IPS DF 6.9 (cell line): ENCODE data around the gene TFG.

Experiments
- DNase-seq: peaks from one replicate; pipeline ENCODE4 v3.0.0-alpha.2; 2013; ENCODE audit warnings: low read depth, low spot score
- H3K27ac ChIP-seq: one replicate; pipeline ENCODE4 v1.5.1; 2013; ENCODE audit warnings: low read length, control low read depth
- H3K27me3 ChIP-seq: 2 replicates; pipeline ENCODE4 v1.6.1; 2013; ENCODE audit warnings: mild to moderate bottlenecking, low read length; ENCODE audit not compliant: control insufficient read depth, insufficient read depth
- H3K36me3 ChIP-seq: 2 replicates; pipeline ENCODE4 v1.6.1; 2013; ENCODE audit warnings: low read length; ENCODE audit not compliant: control insufficient read depth, insufficient read depth
- H3K4me1 ChIP-seq: 2 replicates; pipeline ENCODE4 v1.6.1; 2013; ENCODE audit warnings: low read length; ENCODE audit not compliant: control insufficient read depth, insufficient read depth
- H3K4me3 ChIP-seq: 2 replicates; pipeline ENCODE4 v1.5.1; 2013; ENCODE audit warnings: mild to moderate bottlenecking, low read length
- H3K9me3 ChIP-seq: 2 replicates; pipeline ENCODE4 v1.6.1; 2013; ENCODE audit warnings: low read length, inconsistent platforms; ENCODE audit not compliant: control insufficient read depth, insufficient read depth
- WGBS: extraction: QIAGEN DNeasy Blood & Tissue Kit; methylation state at CpG from one replicate; pipeline ENCODE4 v1.1.7; 2013; ENCODE audit warnings: mixed read lengths, missing lambda C conversion rate; ENCODE audit not compliant: insufficient read length, insufficient coverage; 5-methylcytosine and 5-hydroxymethylcytosine counted together

The TFG gene

DNA sequence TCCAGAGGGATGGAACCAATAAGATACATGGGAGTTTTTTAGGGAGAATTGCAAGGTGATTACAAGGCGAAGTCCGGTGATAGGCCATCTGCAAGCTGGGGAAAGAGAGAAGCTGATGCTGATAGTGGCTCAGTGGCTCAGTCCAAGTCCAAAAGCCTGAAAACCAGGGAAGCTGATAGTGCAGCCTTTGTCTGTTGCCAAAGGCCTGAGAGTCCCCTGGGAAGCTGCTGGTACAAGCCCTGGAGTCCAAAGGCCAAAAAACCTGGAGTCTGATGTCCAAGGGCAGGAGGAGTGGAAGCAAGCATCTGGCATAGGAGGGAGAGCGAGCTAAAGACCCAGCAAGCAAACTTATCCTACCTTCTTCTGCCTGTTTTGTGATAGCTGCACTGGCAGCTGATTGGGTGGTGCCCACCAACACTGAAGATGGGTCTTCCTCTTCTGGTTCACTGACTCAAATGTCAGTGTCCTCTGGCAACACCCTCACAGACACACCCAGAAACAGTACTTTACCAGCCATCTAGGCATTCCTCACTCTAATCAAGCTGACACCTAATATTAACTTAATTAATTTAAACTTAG, 16.7 kb downstream of the TFG start:
- Histone ChIP-seq H3K27me3 (no peaks in the 10 kb centered on the region), H3K4me3 (no peak overlapping the region), H3K36me3 (peaks cover 7% of the 10 kb centered on the region; the same call in 1 of the 2 replicates), H3K27ac (no peak overlapping the region), H3K4me1 (no peaks in the 10 kb centered on the region; the same call in 1 of the 2 replicates), H3K9me3 (no peaks in the 10 kb centered on the region)
- DNase-seq = no peak
- no CpG with 5 or more reads among the region's 3 CpGs for WGBS

DNA sequence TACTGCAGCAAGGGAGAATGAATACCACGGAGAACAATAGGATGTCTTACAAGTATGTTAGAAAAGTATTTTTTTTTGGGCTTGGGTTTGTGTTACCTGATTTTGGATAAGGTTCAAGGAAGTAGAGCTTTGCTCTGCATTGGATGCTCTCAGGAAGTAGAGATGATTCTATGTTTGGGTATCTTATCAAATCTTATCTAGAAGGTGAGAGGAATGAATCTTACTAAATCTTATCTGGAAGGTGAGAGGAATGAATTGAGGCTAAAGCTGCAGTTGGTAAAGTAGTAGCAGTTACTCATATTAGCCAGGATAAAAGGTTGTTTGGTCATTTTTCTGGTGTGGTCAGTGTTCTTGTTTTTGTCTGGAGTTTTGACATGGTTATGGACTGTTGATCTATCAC, 17.4 kb downstream of the TFG start:
- no CpG with 5 or more reads among the region's 1 CpG for whole genome bisulfite sequencing
- H3K27me3 ChIP-seq = no peaks in the 10 kb centered on the region
- H3K27ac ChIP-seq = no peak overlapping the region
- H3K4me1 ChIP-seq = no peaks in the 10 kb centered on the region; the same call in 1 of the 2 replicates
- no peaks in the 10 kb centered on the region for H3K9me3 ChIP-seq
- no peak for DNase-seq
- peaks cover 4% of the 10 kb centered on the region; the same call in 1 of the 2 replicates for H3K36me3 ChIP-seq
- no peak overlapping the region for H3K4me3 ChIP-seq

DNA sequence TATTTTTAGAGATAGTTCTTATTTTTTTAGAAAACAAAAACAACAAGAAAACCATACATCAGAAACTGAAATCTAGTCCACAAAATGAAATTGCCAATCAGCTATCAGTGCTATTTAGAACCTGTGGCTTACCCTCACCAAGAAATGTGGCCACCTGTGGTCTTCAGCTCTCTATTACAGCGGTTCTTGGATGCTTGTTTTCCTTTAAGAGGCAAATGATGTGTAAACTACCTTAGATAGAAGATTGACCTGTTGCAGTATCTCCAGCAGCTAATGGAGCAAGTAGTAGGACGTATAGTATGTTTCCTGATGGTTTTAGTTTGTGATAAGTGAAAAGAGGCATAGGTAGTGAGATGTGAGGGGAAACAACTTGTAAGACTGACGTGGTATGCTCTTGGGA, 21.2 kb downstream of the TFG start:
- Histone ChIP-seq H3K36me3 (peaks cover 2% of the 10 kb centered on the region; the same call in 1 of the 2 replicates), H3K4me1 (no peaks in the 10 kb centered on the region), H3K27me3 (no peaks in the 10 kb centered on the region), H3K27ac (no peak overlapping the region), H3K4me3 (no peak overlapping the region), H3K9me3 (no peaks in the 10 kb centered on the region)
- WGBS = 100% methylated on average over 2 of the region's 3 CpGs
- DNase-seq = no peak

DNA sequence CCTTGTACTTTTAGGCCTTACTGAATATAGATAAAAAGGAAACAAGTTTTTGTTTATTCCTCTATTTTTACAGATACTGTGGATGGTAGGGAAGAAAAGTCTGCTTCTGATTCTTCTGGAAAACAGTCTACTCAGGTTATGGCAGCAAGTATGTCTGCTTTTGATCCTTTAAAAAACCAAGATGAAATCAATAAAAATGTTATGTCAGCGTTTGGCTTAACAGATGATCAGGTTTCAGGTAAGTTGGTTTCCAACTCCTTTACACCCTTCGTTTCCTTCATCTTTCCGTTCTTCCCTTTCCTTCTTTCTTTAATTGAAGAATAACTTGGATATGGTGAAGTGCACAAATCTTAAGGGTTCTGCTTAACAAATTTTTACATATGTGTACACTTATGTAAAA, 23.1 kb downstream of the TFG start:
- no peaks in the 10 kb centered on the region for H3K27me3 ChIP-seq
- WGBS = no CpG with 5 or more reads among the region's 3 CpGs

DNA sequence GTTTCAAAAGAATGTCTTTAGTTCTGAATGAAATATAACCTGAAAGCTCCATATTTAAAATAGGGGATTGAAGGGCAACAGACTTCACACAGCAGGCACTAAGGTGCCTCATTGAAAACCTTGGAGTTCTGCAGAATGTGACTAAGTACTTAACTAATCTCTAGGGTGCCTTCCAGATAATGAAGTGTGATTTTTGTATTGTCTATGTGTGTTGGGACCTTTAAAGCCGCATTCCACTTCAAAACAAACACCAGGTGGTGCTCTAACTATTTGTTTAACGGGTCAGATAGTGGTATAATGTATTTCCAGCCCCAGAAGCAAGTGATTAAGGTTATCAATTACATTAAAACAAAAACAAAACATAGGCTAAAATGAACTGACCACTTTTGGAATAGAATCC, 28.0 kb downstream of the TFG start:
- WGBS = no CpG with 5 or more reads among the region's 2 CpGs

More for the DNA sequence above, 23.1 kb downstream of the TFG start:
- H3K4me3 ChIP-seq = no peak overlapping the region
- no peak overlapping the region for H3K27ac ChIP-seq
- H3K4me1 ChIP-seq = 0 out of 2 replicates have a peak, but pooled peaks cover 1% of the 10 kb centered on the region
- H3K9me3 ChIP-seq = no peaks in the 10 kb centered on the region
- peaks cover 5% of the 10 kb centered on the region; the same call in 1 of the 2 replicates for H3K36me3 ChIP-seq
- DNase-seq = no peak

DNA sequence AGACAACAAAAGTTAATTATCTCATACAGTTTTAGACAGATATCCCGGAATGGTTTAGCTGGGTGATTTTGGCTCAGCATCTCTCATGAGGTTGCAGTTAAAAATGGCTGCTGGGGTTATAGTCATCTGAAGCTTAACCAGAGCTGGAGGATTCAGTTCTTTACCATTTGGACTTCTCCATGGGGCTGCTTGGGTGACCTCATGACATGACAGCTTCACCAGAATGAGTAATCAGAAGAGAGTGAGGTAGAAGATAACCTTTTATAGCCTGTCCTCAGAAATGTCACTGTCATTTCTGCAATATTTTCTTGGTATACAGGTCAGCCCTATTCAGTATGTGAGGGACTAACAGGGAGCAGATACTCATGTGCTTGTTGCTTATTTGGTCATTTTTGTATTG, 30.9 kb downstream of the TFG start:
- peaks cover 11% of the 10 kb centered on the region; the same call in 1 of the 2 replicates for H3K36me3 ChIP-seq
- H3K27me3 ChIP-seq = no peaks in the 10 kb centered on the region
- WGBS = no CpG with 5 or more reads among the region's 1 CpG
- no peaks in the 10 kb centered on the region for H3K9me3 ChIP-seq
- no peak overlapping the region for H3K27ac ChIP-seq
- no peak for DNase-seq
- H3K4me3 ChIP-seq = no peak overlapping the region
- H3K4me1 ChIP-seq = 0 out of 2 replicates have a peak, but pooled peaks cover 1% of the 10 kb centered on the region

More for the DNA sequence above, 28.0 kb downstream of the TFG start:
- Histone ChIP-seq H3K36me3 (peaks cover 11% of the 10 kb centered on the region; the same call in 1 of the 2 replicates), H3K9me3 (no peaks in the 10 kb centered on the region), H3K4me1 (0 out of 2 replicates have a peak, but pooled peaks cover 1% of the 10 kb centered on the region), H3K27ac (no peak overlapping the region), H3K27me3 (no peaks in the 10 kb centered on the region), H3K4me3 (no peak overlapping the region)
- no peak for DNase-seq

DNA sequence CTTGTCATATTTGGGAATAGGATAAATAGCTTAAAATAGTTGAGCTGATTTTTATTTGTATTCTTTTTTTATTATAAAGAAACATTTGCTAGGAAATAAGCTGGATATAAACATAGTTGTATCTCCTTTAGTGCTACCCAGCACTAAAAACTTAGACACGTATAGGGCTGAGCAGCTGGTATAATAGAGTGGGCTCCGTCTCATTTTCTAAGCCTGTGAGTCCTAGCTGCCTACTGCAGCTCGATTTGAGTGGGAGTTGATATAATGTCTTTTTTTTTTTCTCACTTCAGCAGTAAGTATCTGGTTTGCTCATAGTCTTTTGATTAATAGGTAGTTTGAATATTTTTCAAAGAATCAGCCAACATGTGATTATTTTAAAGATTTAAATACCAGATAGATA, 34.2 kb downstream of the TFG start:
- Histone ChIP-seq H3K4me1 (no peaks in the 10 kb centered on the region), H3K9me3 (no peaks in the 10 kb centered on the region), H3K36me3 (peaks cover 5% of the 10 kb centered on the region; the same call in 1 of the 2 replicates), H3K27ac (no peak overlapping the region), H3K4me3 (no peak overlapping the region), H3K27me3 (no peaks in the 10 kb centered on the region)
- WGBS = no CpG with 5 or more reads among the region's 3 CpGs
- no peak for DNase-seq

DNA sequence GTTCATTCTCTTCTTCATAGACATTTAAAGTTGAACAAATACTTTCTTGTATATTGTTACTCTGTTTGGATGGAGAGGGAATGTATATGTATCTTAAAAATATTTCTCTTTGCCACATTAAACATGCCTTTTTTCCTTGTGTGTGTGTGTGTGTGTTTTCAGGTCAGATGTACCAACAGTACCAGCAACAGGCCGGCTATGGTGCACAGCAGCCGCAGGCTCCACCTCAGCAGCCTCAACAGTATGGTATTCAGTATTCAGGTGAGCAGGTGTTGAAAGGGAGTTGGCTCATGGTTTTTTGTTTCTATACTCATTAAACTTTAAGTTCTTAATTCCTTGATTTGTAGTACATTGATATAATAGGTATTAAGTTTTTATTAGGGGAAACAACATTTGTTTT, 35.4 kb downstream of the TFG start:
- Histone ChIP-seq H3K4me1 (no peaks in the 10 kb centered on the region), H3K27ac (no peak overlapping the region), H3K27me3 (no peaks in the 10 kb centered on the region), H3K36me3 (peaks cover 5% of the 10 kb centered on the region; the same call in 1 of the 2 replicates), H3K9me3 (no peaks in the 10 kb centered on the region), H3K4me3 (no peak overlapping the region)
- no CpG with 5 or more reads among the region's 2 CpGs for WGBS
- no peak for DNase-seq

DNA sequence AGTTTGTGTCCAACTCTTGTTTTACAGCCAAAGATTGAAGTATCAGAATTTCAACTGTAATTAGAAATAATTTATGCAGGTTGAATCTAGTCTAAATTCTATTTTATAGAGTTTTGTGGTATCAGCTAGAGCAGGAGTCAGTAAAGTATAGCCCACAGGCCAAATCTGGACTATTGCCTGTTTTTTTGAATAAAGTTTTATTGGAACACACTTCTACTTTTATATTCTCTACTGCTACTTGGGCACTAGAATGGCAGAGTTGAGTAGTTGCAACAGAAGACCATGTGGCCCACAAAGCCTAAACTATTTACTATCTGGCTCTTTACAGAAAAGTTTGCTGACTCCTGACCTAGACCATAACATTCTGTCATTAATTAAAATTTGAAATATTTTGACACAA, 36.3 kb downstream of the TFG start:
- H3K4me3 ChIP-seq = no peak overlapping the region
- no peaks in the 10 kb centered on the region for H3K4me1 ChIP-seq
- H3K27me3 ChIP-seq = no peaks in the 10 kb centered on the region
- peaks cover 5% of the 10 kb centered on the region; the same call in 1 of the 2 replicates for H3K36me3 ChIP-seq
- no peaks in the 10 kb centered on the region for H3K9me3 ChIP-seq
- H3K27ac ChIP-seq = no peak overlapping the region
- no peak for DNase-seq

DNA sequence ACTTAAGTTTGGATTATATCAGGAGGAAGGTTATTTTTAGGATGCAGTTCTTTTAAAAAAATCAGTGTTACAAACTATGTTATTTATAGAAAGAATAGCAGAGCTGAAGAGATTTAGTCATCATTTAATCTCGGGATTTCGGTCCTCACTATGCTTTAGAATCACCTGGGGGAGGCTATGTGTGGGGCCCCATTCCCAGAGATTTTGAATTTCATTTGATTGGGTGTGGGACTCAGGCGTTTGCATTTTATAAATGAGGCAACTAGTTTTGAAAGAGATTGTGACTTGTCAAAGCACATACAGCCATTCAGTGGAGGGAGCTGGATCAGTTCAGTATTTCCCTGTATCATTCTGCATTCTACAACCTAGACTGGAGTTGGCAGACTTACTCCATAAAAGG, 36.8 kb downstream of the TFG start:
- Histone ChIP-seq H3K9me3 (no peaks in the 10 kb centered on the region), H3K4me3 (no peak overlapping the region), H3K36me3 (peaks cover 5% of the 10 kb centered on the region; the same call in 1 of the 2 replicates), H3K27me3 (no peaks in the 10 kb centered on the region), H3K27ac (no peak overlapping the region), H3K4me1 (no peaks in the 10 kb centered on the region)
- no peak for DNase-seq
- no CpG with 5 or more reads among the region's 3 CpGs for WGBS

DNA sequence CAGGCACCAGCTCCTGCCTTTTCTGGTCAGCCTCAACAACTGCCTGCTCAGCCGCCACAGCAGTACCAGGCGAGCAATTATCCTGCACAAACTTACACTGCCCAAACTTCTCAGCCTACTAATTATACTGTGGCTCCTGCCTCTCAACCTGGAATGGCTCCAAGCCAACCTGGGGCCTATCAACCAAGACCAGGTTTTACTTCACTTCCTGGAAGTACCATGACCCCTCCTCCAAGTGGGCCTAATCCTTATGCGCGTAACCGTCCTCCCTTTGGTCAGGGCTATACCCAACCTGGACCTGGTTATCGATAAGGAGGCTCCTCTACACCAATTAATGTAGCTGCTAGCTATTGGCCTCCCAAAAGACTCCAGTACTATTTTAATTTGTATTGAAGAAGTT, 38.9 kb downstream of the TFG start:
- WGBS = no CpG with 5 or more reads among the region's 6 CpGs
- H3K4me3 ChIP-seq = no peak overlapping the region

More for the DNA sequence above, 38.9 kb downstream of the TFG start:
- Histone ChIP-seq H3K27me3 (no peaks in the 10 kb centered on the region), H3K9me3 (no peaks in the 10 kb centered on the region), H3K36me3 (peaks cover 5% of the 10 kb centered on the region; the same call in 1 of the 2 replicates), H3K27ac (no peak overlapping the region), H3K4me1 (peaks cover 1% of the 10 kb centered on the region; the same call in 1 of the 2 replicates)
- no peak for DNase-seq
